MM.1S (cell line): Measurements from ENCODE around the gene GLCE.

Source experiments
- EZH2 ChIP-seq: fragments of 300-600 bp; sonication (generic); optimal IDR thresholded peaks from 2 replicates; pipeline ENCODE3; 2017; ENCODE audit warnings: low read depth, mild to moderate bottlenecking, antibody characterized with exemption, low read length, mixed read lengths
- EZH2phosphoT487 ChIP-seq: fragments of 300-600 bp; sonication (generic); IDR thresholded peaks from 2 replicates; pipeline ENCODE4 v1.6.1; 2018; ENCODE audit warnings: antibody characterized with exemption, low read length
- TF ChIP-seq, protein P1 (sequence below): fragments of 300-600 bp; sonication (generic); IDR thresholded peaks from 2 replicates; pipeline ENCODE4 v1.5.1; 2016; ENCODE audit warnings: antibody characterized with exemption, low read length, mixed read lengths

DNA sequence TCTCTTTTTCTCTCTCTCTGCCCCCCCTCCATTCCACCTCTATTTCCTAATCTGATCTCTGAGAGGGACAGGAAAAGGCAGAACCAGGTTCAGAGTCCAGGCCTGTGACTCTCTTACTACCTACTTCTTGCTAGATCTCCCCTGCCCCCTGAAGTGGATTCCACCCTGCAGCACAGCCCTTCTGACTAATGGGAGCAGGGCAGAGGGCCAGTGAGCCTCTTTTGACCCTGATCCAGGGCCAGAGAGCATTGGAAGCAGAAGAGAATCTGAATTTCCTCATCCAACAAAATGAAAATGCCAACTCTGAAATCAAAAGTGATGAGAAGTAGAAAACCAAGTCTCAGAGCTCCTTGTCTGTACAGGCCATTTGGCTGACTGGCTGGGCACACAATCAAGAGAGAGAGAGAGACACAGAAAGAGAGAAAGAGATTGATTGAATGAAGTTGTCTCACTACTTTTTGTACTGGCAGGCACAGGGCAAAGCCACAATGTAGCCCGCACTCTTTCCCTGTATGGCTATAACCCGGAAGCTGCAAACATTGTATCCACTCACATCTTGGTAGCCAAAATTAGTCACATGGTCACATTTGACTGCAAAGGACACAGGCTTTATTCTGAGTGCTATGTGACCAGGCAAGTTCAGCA is 31.6 kb upstream of the GLCE start:
- TF ChIP-seq, protein P1, sequence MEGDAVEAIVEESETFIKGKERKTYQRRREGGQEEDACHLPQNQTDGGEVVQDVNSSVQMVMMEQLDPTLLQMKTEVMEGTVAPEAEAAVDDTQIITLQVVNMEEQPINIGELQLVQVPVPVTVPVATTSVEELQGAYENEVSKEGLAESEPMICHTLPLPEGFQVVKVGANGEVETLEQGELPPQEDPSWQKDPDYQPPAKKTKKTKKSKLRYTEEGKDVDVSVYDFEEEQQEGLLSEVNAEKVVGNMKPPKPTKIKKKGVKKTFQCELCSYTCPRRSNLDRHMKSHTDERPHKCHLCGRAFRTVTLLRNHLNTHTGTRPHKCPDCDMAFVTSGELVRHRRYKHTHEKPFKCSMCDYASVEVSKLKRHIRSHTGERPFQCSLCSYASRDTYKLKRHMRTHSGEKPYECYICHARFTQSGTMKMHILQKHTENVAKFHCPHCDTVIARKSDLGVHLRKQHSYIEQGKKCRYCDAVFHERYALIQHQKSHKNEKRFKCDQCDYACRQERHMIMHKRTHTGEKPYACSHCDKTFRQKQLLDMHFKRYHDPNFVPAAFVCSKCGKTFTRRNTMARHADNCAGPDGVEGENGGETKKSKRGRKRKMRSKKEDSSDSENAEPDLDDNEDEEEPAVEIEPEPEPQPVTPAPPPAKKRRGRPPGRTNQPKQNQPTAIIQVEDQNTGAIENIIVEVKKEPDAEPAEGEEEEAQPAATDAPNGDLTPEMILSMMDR: no peak
- no peak for TF ChIP-seq EZH2
- TF ChIP-seq EZH2phosphoT487: no peak
